ENCODE measurements around the gene UBE4B.

Gene UBE4B

GRCh38 chr1:10170239-10170574 lies 137.4 kb downstream of the UBE4B start:
- no CpG with 5 or more reads among the region's 2 CpGs for WGBS (ENCODE audit: insufficient coverage, insufficient read length)
- no peak overlapping the region for H3K4me3 ChIP-seq (ENCODE audit: low read length)
- DNase-seq (ENCODE audit: low read depth, low spot score), result no peak

GRCh38 chr1:10171105-10171767 lies 138.5 kb downstream of the UBE4B start:
- H3K36me3 ChIP-seq (ENCODE audit: control insufficient read depth, insufficient read depth, low read length), result peaks cover 14% of the 10 kb centered on the region; the same call in 1 of the 2 replicates

More at GRCh38 chr1:10170239-10170574, 137.4 kb downstream of the UBE4B start:
- H3K27ac ChIP-seq (ENCODE audit: low read length), result no peak overlapping the region
- H3K27me3 ChIP-seq (ENCODE audit: control insufficient read depth, insufficient read depth, low read length), result no peaks in the 10 kb centered on the region
- no peaks in the 10 kb centered on the region for H3K9me3 ChIP-seq (ENCODE audit: control insufficient read depth, insufficient read depth, low read length)
- peaks cover 18% of the 10 kb centered on the region; the same call in 1 of the 2 replicates for H3K36me3 ChIP-seq (ENCODE audit: control insufficient read depth, insufficient read depth, low read length)
- no peaks in the 10 kb centered on the region for H3K4me1 ChIP-seq (ENCODE audit: control insufficient read depth, insufficient read depth, low read length)

GRCh38 chr1:10171995-10172669 lies 139.4 kb downstream of the UBE4B start:
- no peak overlapping the region for H3K27ac ChIP-seq (ENCODE audit: low read length)
- no peak overlapping the region for H3K4me3 ChIP-seq (ENCODE audit: low read length)
- WGBS (ENCODE audit: insufficient coverage, insufficient read length), result 100% methylated on average over 2 of the region's 8 CpGs
- H3K36me3 ChIP-seq (ENCODE audit: control insufficient read depth, insufficient read depth, low read length), result peaks cover 13% of the 10 kb centered on the region; the same call in 1 of the 2 replicates
- no peaks in the 10 kb centered on the region for H3K4me1 ChIP-seq (ENCODE audit: control insufficient read depth, insufficient read depth, low read length)
- no peaks in the 10 kb centered on the region for H3K9me3 ChIP-seq (ENCODE audit: control insufficient read depth, insufficient read depth, low read length)
- DNase-seq (ENCODE audit: low read depth, low spot score), result no peak
- no peaks in the 10 kb centered on the region for H3K27me3 ChIP-seq (ENCODE audit: control insufficient read depth, insufficient read depth, low read length)

More at GRCh38 chr1:10171105-10171767, 138.5 kb downstream of the UBE4B start:
- DNase-seq (ENCODE audit: low read depth, low spot score), result no peak
- no peak overlapping the region for H3K4me3 ChIP-seq (ENCODE audit: low read length)
- no peak overlapping the region for H3K27ac ChIP-seq (ENCODE audit: low read length)
- no CpG with 5 or more reads among the region's 16 CpGs for WGBS (ENCODE audit: insufficient coverage, insufficient read length)
- H3K4me1 ChIP-seq (ENCODE audit: control insufficient read depth, insufficient read depth, low read length), result no peaks in the 10 kb centered on the region
- no peaks in the 10 kb centered on the region for H3K9me3 ChIP-seq (ENCODE audit: control insufficient read depth, insufficient read depth, low read length)
- H3K27me3 ChIP-seq (ENCODE audit: control insufficient read depth, insufficient read depth, low read length), result no peaks in the 10 kb centered on the region

- WGBS (ENCODE audit: insufficient coverage, insufficient read length), result no CpG with 5 or more reads among the region's 10 CpGs
- no peaks in the 10 kb centered on the region for H3K4me1 ChIP-seq (ENCODE audit: control insufficient read depth, insufficient read depth, low read length)
- peaks cover 13% of the 10 kb centered on the region; the same call in 1 of the 2 replicates for H3K36me3 ChIP-seq (ENCODE audit: control insufficient read depth, insufficient read depth, low read length)
Observed at GRCh38 chr1:10173582-10173981, 140.8 kb downstream of the UBE4B start.

GRCh38 chr1:10177876-10178275 lies 145.1 kb downstream of the UBE4B start:
- DNase-seq (ENCODE audit: low read depth, low spot score), result no peak
- no peak overlapping the region for H3K27ac ChIP-seq (ENCODE audit: low read length)
- no CpG with 5 or more reads among the region's 5 CpGs for WGBS (ENCODE audit: insufficient coverage, insufficient read length)
- no peaks in the 10 kb centered on the region for H3K4me1 ChIP-seq (ENCODE audit: control insufficient read depth, insufficient read depth, low read length)
- peaks cover 6% of the 10 kb centered on the region; the same call in 1 of the 2 replicates for H3K36me3 ChIP-seq (ENCODE audit: control insufficient read depth, insufficient read depth, low read length)
- no peaks in the 10 kb centered on the region for H3K27me3 ChIP-seq (ENCODE audit: control insufficient read depth, insufficient read depth, low read length)
- H3K9me3 ChIP-seq (ENCODE audit: control insufficient read depth, insufficient read depth, low read length), result no peaks in the 10 kb centered on the region
- no peak overlapping the region for H3K4me3 ChIP-seq (ENCODE audit: low read length)

More at GRCh38 chr1:10173582-10173981, 140.8 kb downstream of the UBE4B start:
- Histone ChIP-seq H3K27ac (ENCODE audit: low read length) (no peak overlapping the region), H3K27me3 (ENCODE audit: control insufficient read depth, insufficient read depth, low read length) (no peaks in the 10 kb centered on the region), H3K4me3 (ENCODE audit: low read length) (no peak overlapping the region), H3K9me3 (ENCODE audit: control insufficient read depth, insufficient read depth, low read length) (no peaks in the 10 kb centered on the region)
- DNase-seq (ENCODE audit: low read depth, low spot score), result no peak

GRCh38 chr1:10178597-10179405 lies 146.0 kb downstream of the UBE4B start:
- Histone ChIP-seq H3K27ac (ENCODE audit: low read length) (no peak overlapping the region), H3K4me3 (ENCODE audit: low read length) (no peak overlapping the region), H3K27me3 (ENCODE audit: control insufficient read depth, insufficient read depth, low read length) (no peaks in the 10 kb centered on the region), H3K9me3 (ENCODE audit: control insufficient read depth, insufficient read depth, low read length) (no peaks in the 10 kb centered on the region), H3K4me1 (ENCODE audit: control insufficient read depth, insufficient read depth, low read length) (no peaks in the 10 kb centered on the region), H3K36me3 (ENCODE audit: control insufficient read depth, insufficient read depth, low read length) (0 out of 2 replicates have a peak, but pooled peaks cover 3% of the 10 kb centered on the region)
- WGBS (ENCODE audit: insufficient coverage, insufficient read length), result no CpG with 5 or more reads among the region's 22 CpGs
- DNase-seq (ENCODE audit: low read depth, low spot score), result no peak

- H3K27me3 ChIP-seq (ENCODE audit: control insufficient read depth, insufficient read depth, low read length), result no peaks in the 10 kb centered on the region
- H3K9me3 ChIP-seq (ENCODE audit: control insufficient read depth, insufficient read depth, low read length), result no peaks in the 10 kb centered on the region
- H3K4me1 ChIP-seq (ENCODE audit: control insufficient read depth, insufficient read depth, low read length), result no peaks in the 10 kb centered on the region
- H3K4me3 ChIP-seq (ENCODE audit: low read length), result no peak overlapping the region
- no peak for DNase-seq (ENCODE audit: low read depth, low spot score)
- H3K36me3 ChIP-seq (ENCODE audit: control insufficient read depth, insufficient read depth, low read length), result 0 out of 2 replicates have a peak, but pooled peaks cover 3% of the 10 kb centered on the region
- WGBS (ENCODE audit: insufficient coverage, insufficient read length), result no CpG with 5 or more reads among the region's 23 CpGs
- no peak overlapping the region for H3K27ac ChIP-seq (ENCODE audit: low read length)
Observed at GRCh38 chr1:10179406-10180091, 146.8 kb downstream of the UBE4B start.

- 0 out of 2 replicates have a peak, but pooled peaks cover 3% of the 10 kb centered on the region for H3K36me3 ChIP-seq (ENCODE audit: control insufficient read depth, insufficient read depth, low read length)
- DNase-seq (ENCODE audit: low read depth, low spot score), result no peak
- H3K9me3 ChIP-seq (ENCODE audit: control insufficient read depth, insufficient read depth, low read length), result no peaks in the 10 kb centered on the region
- no peaks in the 10 kb centered on the region for H3K27me3 ChIP-seq (ENCODE audit: control insufficient read depth, insufficient read depth, low read length)
- no peak overlapping the region for H3K4me3 ChIP-seq (ENCODE audit: low read length)
- H3K27ac ChIP-seq (ENCODE audit: low read length), result no peak overlapping the region
- no peaks in the 10 kb centered on the region for H3K4me1 ChIP-seq (ENCODE audit: control insufficient read depth, insufficient read depth, low read length)
- WGBS (ENCODE audit: insufficient coverage, insufficient read length), result no CpG with 5 or more reads among the region's 7 CpGs
Observed at GRCh38 chr1:10181154-10181553, 148.4 kb downstream of the UBE4B start.

GRCh38 chr1:10185759-10186158 lies 153.0 kb downstream of the UBE4B start:
- H3K27ac ChIP-seq (ENCODE audit: low read length), result no peak overlapping the region
- no peak overlapping the region for H3K4me3 ChIP-seq (ENCODE audit: low read length)
- DNase-seq (ENCODE audit: low read depth, low spot score), result no peak
- no peaks in the 10 kb centered on the region for H3K9me3 ChIP-seq (ENCODE audit: control insufficient read depth, insufficient read depth, low read length)
- no CpG with 5 or more reads among the region's 2 CpGs for WGBS (ENCODE audit: insufficient coverage, insufficient read length)
- no peaks in the 10 kb centered on the region for H3K36me3 ChIP-seq (ENCODE audit: control insufficient read depth, insufficient read depth, low read length)
- H3K4me1 ChIP-seq (ENCODE audit: control insufficient read depth, insufficient read depth, low read length), result no peaks in the 10 kb centered on the region
- no peaks in the 10 kb centered on the region for H3K27me3 ChIP-seq (ENCODE audit: control insufficient read depth, insufficient read depth, low read length)
